ENCODE measurements around the gene WSCD1.

Gene WSCD1

GRCh38 chr17:6138761-6139446 is 68.7 kb downstream of the WSCD1 start:
- DNase-seq (ENCODE audit: extremely low read depth, low read depth) = no peak
- no peak overlapping the region for H3K4me3 ChIP-seq (replicated peaks; ENCODE audit: low read depth, low read length)
- no peak for TF ChIP-seq CTCF (IDR thresholded peaks at IDR 0.05; ENCODE audit: low read depth, low read length, missing control alignments)

GRCh38 chr17:6139447-6139832 is 69.3 kb downstream of the WSCD1 start:
- H3K4me3 ChIP-seq (replicated peaks; ENCODE audit: low read depth, low read length) = no peak overlapping the region
- TF ChIP-seq CTCF (IDR thresholded peaks at IDR 0.05; ENCODE audit: low read depth, low read length, missing control alignments) = no peak

GRCh38 chr17:6140188-6140587 is 70.0 kb downstream of the WSCD1 start:
- H3K4me3 ChIP-seq (replicated peaks; ENCODE audit: low read depth, low read length) = no peak overlapping the region
- DNase-seq (ENCODE audit: extremely low read depth, low read depth) = no peak
- no peak for TF ChIP-seq CTCF (IDR thresholded peaks at IDR 0.05; ENCODE audit: low read depth, low read length, missing control alignments)

More at GRCh38 chr17:6139447-6139832, 69.3 kb downstream of the WSCD1 start:
- DNase-seq (ENCODE audit: extremely low read depth, low read depth) = no peak

- no peak for TF ChIP-seq CTCF (IDR thresholded peaks at IDR 0.05; ENCODE audit: low read depth, low read length, missing control alignments)
- no peak for DNase-seq (ENCODE audit: extremely low read depth, low read depth)
- no peak overlapping the region for H3K4me3 ChIP-seq (replicated peaks; ENCODE audit: low read depth, low read length)
Measured at GRCh38 chr17:6140728-6141330, 70.7 kb downstream of the WSCD1 start.

- no peak for TF ChIP-seq CTCF (IDR thresholded peaks at IDR 0.05; ENCODE audit: low read depth, low read length, missing control alignments)
- no peak for DNase-seq (ENCODE audit: extremely low read depth, low read depth)
- no peak overlapping the region for H3K4me3 ChIP-seq (replicated peaks; ENCODE audit: low read depth, low read length)
Measured at GRCh38 chr17:6142701-6143100, 72.5 kb downstream of the WSCD1 start.

GRCh38 chr17:6145946-6146345 is 75.8 kb downstream of the WSCD1 start:
- TF ChIP-seq CTCF (IDR thresholded peaks at IDR 0.05; ENCODE audit: low read depth, low read length, missing control alignments) = no peak
- no peak for DNase-seq (ENCODE audit: extremely low read depth, low read depth)
- H3K4me3 ChIP-seq (replicated peaks; ENCODE audit: low read depth, low read length) = no peak overlapping the region
